Measurements from ENCODE around the gene MRPL33.

Gene MRPL33

GRCh38 chr2:27810455-27810854, 38.9 kb downstream of the MRPL33 start:
- DNase-seq: no peak

GRCh38 chr2:27811768-27812167, 40.2 kb downstream of the MRPL33 start:
- no peak for DNase-seq

GRCh38 chr2:27814758-27815157, 43.2 kb downstream of the MRPL33 start:
- DNase-seq: peak in 1 of 2 donors; percentile 31

GRCh38 chr2:27815860-27816438, 44.4 kb downstream of the MRPL33 start:
- no peak for DNase-seq

GRCh38 chr2:27822049-27822448, 50.5 kb downstream of the MRPL33 start:
- DNase-seq: no peak

- DNase-seq: no peak
Measured at GRCh38 chr2:27823135-27823534, 51.6 kb downstream of the MRPL33 start.

GRCh38 chr2:27823569-27823968, 52.0 kb downstream of the MRPL33 start:
- no peak for DNase-seq

- DNase-seq: no peak
Measured at GRCh38 chr2:27824401-27824800, 52.9 kb downstream of the MRPL33 start.

- DNase-seq: no peak
Measured at GRCh38 chr2:27828305-27828704, 56.8 kb downstream of the MRPL33 start.

Data from inflammatory macrophage treated with lipopolysaccharide for 1 hour (primary cell).